ENCODE data around the gene ASTN2. TPM values are rescaled to one million over a fixed set of nuclear protein-coding genes. Genes with fewer than 3 reads are reported as not detected.

The ASTN2 gene
- total and polyA plus RNA-seq, 4 donors: 0.57 to 2.9 (median 1.4) TPM

GRCh38 chr9:117187498-117187897 is 227.4 kb downstream of the ASTN2 start:
- 69% methylated on average over 2 of the region's 2 CpGs for WGBS

GRCh38 chr9:117184173-117184572 is 230.7 kb downstream of the ASTN2 start:
- DNase-seq (ENCODE audit: low spot score): no peak
- TF ChIP-seq JUND (IDR thresholded peaks at IDR 0.05) (no peak), EGR1 (IDR thresholded peaks at IDR 0.05; ENCODE audit: low read depth in 2 of 2) (no peak), REST (IDR thresholded peaks at IDR 0.05) (no peak), HNF4A (conservative IDR thresholded peaks at IDR 0.05) (no peak), GABPA (IDR thresholded peaks at IDR 0.05 in 1 of 2, conservative IDR thresholded peaks at IDR 0.05 in 1 of 2) (no peak)
- WGBS: 56% methylated on average over 7 of the region's 7 CpGs
- H3K4me3 ChIP-seq (ENCODE audit: low read depth in 1 of 3, low read length in 3 of 3): no peak overlapping the region
- no peaks in the 10 kb centered on the region for H3K27me3 ChIP-seq (ENCODE audit: control insufficient read depth in 4 of 4, insufficient read depth in 4 of 4, low read length in 3 of 4)
- H3K9ac ChIP-seq (ENCODE audit: low read depth in 1 of 2, low read length in 2 of 2): no peak overlapping the region
- peaks cover 0 to 5% (median under 1%) of the 10 kb centered on the region in 4 donors for H3K9me3 ChIP-seq (ENCODE audit: control insufficient read depth in 4 of 4, low read length in 3 of 4)
- no peak overlapping the region for H3K27ac ChIP-seq (ENCODE audit: low read depth in 1 of 2, low read length in 2 of 2)
- H3K4me1 ChIP-seq (ENCODE audit: control insufficient read depth in 4 of 4, insufficient read depth in 4 of 4, low read length in 3 of 4): no peaks in the 10 kb centered on the region
- H3K36me3 ChIP-seq (ENCODE audit: control insufficient read depth in 4 of 4, insufficient read depth in 3 of 4, low read depth in 1 of 4, low read length in 3 of 4): no peaks in the 10 kb centered on the region

More at GRCh38 chr9:117187498-117187897, 227.4 kb downstream of the ASTN2 start:
- Histone ChIP-seq H3K36me3 (ENCODE audit: control insufficient read depth in 4 of 4, insufficient read depth in 3 of 4, low read depth in 1 of 4, low read length in 3 of 4) (no peaks in the 10 kb centered on the region), H3K27me3 (ENCODE audit: control insufficient read depth in 4 of 4, insufficient read depth in 4 of 4, low read length in 3 of 4) (no peaks in the 10 kb centered on the region), H3K9ac (ENCODE audit: low read depth in 1 of 2, low read length in 2 of 2) (no peak overlapping the region), H3K4me3 (ENCODE audit: low read depth in 1 of 3, low read length in 3 of 3) (no peak overlapping the region), H3K27ac (ENCODE audit: low read depth in 1 of 2, low read length in 2 of 2) (no peak overlapping the region), H3K9me3 (ENCODE audit: control insufficient read depth in 4 of 4, low read length in 3 of 4) (no peaks in the 10 kb centered on the region), H3K4me1 (ENCODE audit: control insufficient read depth in 4 of 4, insufficient read depth in 4 of 4, low read length in 3 of 4) (peaks cover 0 to 5% (median 1%) of the 10 kb centered on the region in 4 donors)
- TF ChIP-seq RXRA (IDR thresholded peaks at IDR 0.05) (no peak), GABPA (IDR thresholded peaks at IDR 0.05 in 1 of 2, conservative IDR thresholded peaks at IDR 0.05 in 1 of 2) (no peak), ZBTB33 (IDR thresholded peaks at IDR 0.05) (no peak), NR2F2 (IDR thresholded peaks at IDR 0.05) (no peak)
- DNase-seq (ENCODE audit: low spot score): no peak

- TF ChIP-seq SP1 (IDR thresholded peaks at IDR 0.05) (no peak), FOXA1 (IDR thresholded peaks at IDR 0.05) (no peak), FOXA2 (IDR thresholded peaks at IDR 0.05) (no peak), GABPA (IDR thresholded peaks at IDR 0.05 in 1 of 2, conservative IDR thresholded peaks at IDR 0.05 in 1 of 2) (no peak)
- H3K27me3 ChIP-seq (ENCODE audit: control insufficient read depth in 4 of 4, insufficient read depth in 4 of 4, low read length in 3 of 4): no peaks in the 10 kb centered on the region
- no peaks in the 10 kb centered on the region for H3K36me3 ChIP-seq (ENCODE audit: control insufficient read depth in 4 of 4, insufficient read depth in 3 of 4, low read depth in 1 of 4, low read length in 3 of 4)
- DNase-seq (ENCODE audit: low spot score): no peak
- no peak overlapping the region for H3K27ac ChIP-seq (ENCODE audit: low read depth in 1 of 2, low read length in 2 of 2)
- H3K9ac ChIP-seq (ENCODE audit: low read depth in 1 of 2, low read length in 2 of 2): no peak overlapping the region
- H3K4me3 ChIP-seq (ENCODE audit: low read depth in 1 of 3, low read length in 3 of 3): no peak overlapping the region
- H3K4me1 ChIP-seq (ENCODE audit: control insufficient read depth in 4 of 4, insufficient read depth in 4 of 4, low read length in 3 of 4): no peaks in the 10 kb centered on the region
- 44% methylated on average over 2 of the region's 2 CpGs for WGBS
- peaks cover 0 to 5% (median under 1%) of the 10 kb centered on the region in 4 donors for H3K9me3 ChIP-seq (ENCODE audit: control insufficient read depth in 4 of 4, low read length in 3 of 4)
These were observed 232.8 kb downstream of the ASTN2 start for GRCh38 chr9:117182046-117182445.

Data from liver (tissue), 9 donors.